Keratinocyte (primary cell): Measurements from ENCODE around the gene ZFPM1. TPM values are rescaled to one million over a fixed set of nuclear protein-coding genes. Genes with fewer than 3 reads are reported as not detected.

ENCODE experiments used
- DNase-seq: peaks from one replicate; pipeline ENCODE4 v3.0.0-alpha.2; 2011; ENCODE audit warnings: low read depth, missing footprints, low spot score
- FAIRE-seq: peaks from 2 replicates; lab custom pipeline; 2011; peaks lifted over from hg19 to GRCh38; lab: Jason Lieb, UNC
- H2AFZ ChIP-seq: 2 replicates; pipeline ENCODE4 v1.6.0; 2012; ENCODE audit warnings: low read length, control low read depth, inconsistent platforms; ENCODE audit not compliant: control insufficient read depth
- H3K27ac ChIP-seq: 2 replicates; pipeline ENCODE4 v1.5.1; 2011; ENCODE audit warnings: low read length; ENCODE audit not compliant: control insufficient read depth, insufficient read depth
- H3K27me3 ChIP-seq: 3 replicates; pipeline ENCODE4 v1.6.0; 2011; ENCODE audit warnings: low read length; ENCODE audit not compliant: control insufficient read depth, insufficient read depth; ENCODE audit errors: extremely low read depth
- H3K36me3 ChIP-seq, 2 experiments: 2 replicates in 1 of 2; 3 replicates in 1 of 2; pipeline ENCODE4 v1.5.1; 2011; ENCODE audit warnings: low read length in 2 of 2, mild to moderate bottlenecking in 1 of 2; ENCODE audit not compliant: control insufficient read depth in 2 of 2, insufficient read depth in 2 of 2; ENCODE audit errors: extremely low read depth in 1 of 2
- H3K4me1 ChIP-seq: 3 replicates; pipeline ENCODE4 v1.5.1; 2011; ENCODE audit warnings: low read length; ENCODE audit not compliant: control insufficient read depth, insufficient read depth; ENCODE audit errors: extremely low read depth
- H3K4me2 ChIP-seq: 3 replicates; pipeline ENCODE4 v1.6.0; 2011; ENCODE audit warnings: low read depth, low read length; ENCODE audit not compliant: control insufficient read depth, insufficient read depth; ENCODE audit errors: extremely low read depth
- H3K4me3 ChIP-seq, 3 experiments: fragments of 200-600 bp in 1 of 3; sonication (generic) in 1 of 3; 2 replicates in 2 of 3; 3 replicates in 1 of 3; pipeline ENCODE4 v1.5.1; 2011 to 2016; ENCODE audit warnings: low read length in 3 of 3, mild to moderate bottlenecking in 3 of 3, control low read depth in 2 of 3, inconsistent platforms in 1 of 3, low read depth in 1 of 3, mixed read lengths in 1 of 3, mixed run types in 1 of 3, moderate library complexity in 1 of 3; ENCODE audit not compliant: control insufficient read depth in 2 of 3, insufficient read depth in 2 of 3; ENCODE audit errors: extremely low read depth in 1 of 3
- H3K79me2 ChIP-seq: 2 replicates; pipeline ENCODE4 v1.6.0; 2012; ENCODE audit warnings: low read length; ENCODE audit not compliant: control insufficient read depth, insufficient read depth
- H3K9ac ChIP-seq: 3 replicates; pipeline ENCODE4 v1.6.0; 2011; ENCODE audit warnings: low read length; ENCODE audit not compliant: control insufficient read depth, insufficient read depth; ENCODE audit errors: extremely low read depth
- H3K9me1 ChIP-seq: 3 replicates; pipeline ENCODE4 v1.6.0; 2011; ENCODE audit warnings: low read length; ENCODE audit not compliant: control insufficient read depth, insufficient read depth; ENCODE audit errors: extremely low read depth
- H3K9me3 ChIP-seq: 2 replicates; pipeline ENCODE4 v1.5.1; 2012; ENCODE audit warnings: low read depth, low read length; ENCODE audit not compliant: control insufficient read depth
- H4K20me1 ChIP-seq: 3 replicates; pipeline ENCODE4 v1.6.0; 2011; ENCODE audit warnings: low read length; ENCODE audit not compliant: control insufficient read depth, insufficient read depth; ENCODE audit errors: extremely low read depth
- EZH2 ChIP-seq: IDR thresholded peaks from one replicate; pipeline ENCODE4 v1.6.1; 2012; ENCODE audit warnings: inconsistent platforms, mild to moderate bottlenecking, low read length, moderate library complexity
- dilution Hi-C: fragments of 300-500 bp; cut with MboI; formaldehyde crosslinking; loops from one replicate; pipeline ENCODE4 v1.7.0; 2020; ENCODE audit warnings: low sequenced_read_pairs; ENCODE audit not compliant: extremely low pct_ligation_motif_present
- polyA plus RNA-seq, 5 experiments: library from polyadenylated mRNA; depleted of rRNA in 3 of 5; stranded (reverse) in 3 of 5; stranded (forward) in 1 of 5; unstranded in 1 of 5; fragments of >200 nt; gene quantifications; 1 replicate in 1 of 5; 2 replicates in 3 of 5; 3 replicates in 1 of 5; pipeline versions ENCODE4 v1.2.1 to v1.2.3, GENCODE V29; 2011 to 2012; ENCODE audit warnings: missing spikeins in 2 of 5, low read depth in 1 of 5, low replicate concordance in 1 of 5
- TF ChIP-seq, protein P1 (sequence below), 3 experiments: IDR thresholded peaks in 1 of 3; conservative IDR thresholded peaks in 1 of 3; optimal IDR thresholded peaks in 1 of 3; 2 replicates in 2 of 3; 3 replicates in 1 of 3; pipeline versions ENCODE3 to v1.5.1; 2011; ENCODE audit warnings: low read length in 3 of 3, mild to moderate bottlenecking in 3 of 3, moderate library complexity in 2 of 3, control low read depth in 1 of 3, inconsistent platforms in 1 of 3; ENCODE audit not compliant: insufficient read depth in 2 of 3; ENCODE audit errors: extremely low read depth in 1 of 3

The ZFPM1 gene
- polyA plus RNA-seq, 1 donor (not counting 4 experiments of a cell fraction or from before 2014, with no cell fraction given) = 0.42 TPM

- Histone ChIP-seq H2AFZ (no peak overlapping the region), H3K9me1 (no peaks in the 10 kb centered on the region), H3K27ac (no peak overlapping the region), H3K79me2 (no peaks in the 10 kb centered on the region), H3K9me3 (no peaks in the 10 kb centered on the region), H3K9ac (no peak overlapping the region), H3K36me3 (no peaks in the 10 kb centered on the region), H3K4me3 (no peak overlapping the region), H3K4me1 (no peaks in the 10 kb centered on the region), H4K20me1 (peaks cover 2% of the 10 kb centered on the region), H3K4me2 (no peak overlapping the region), H3K27me3 (peaks cover 12% of the 10 kb centered on the region)
- dilution Hi-C loops = no loop called here
- TF ChIP-seq, protein P1, sequence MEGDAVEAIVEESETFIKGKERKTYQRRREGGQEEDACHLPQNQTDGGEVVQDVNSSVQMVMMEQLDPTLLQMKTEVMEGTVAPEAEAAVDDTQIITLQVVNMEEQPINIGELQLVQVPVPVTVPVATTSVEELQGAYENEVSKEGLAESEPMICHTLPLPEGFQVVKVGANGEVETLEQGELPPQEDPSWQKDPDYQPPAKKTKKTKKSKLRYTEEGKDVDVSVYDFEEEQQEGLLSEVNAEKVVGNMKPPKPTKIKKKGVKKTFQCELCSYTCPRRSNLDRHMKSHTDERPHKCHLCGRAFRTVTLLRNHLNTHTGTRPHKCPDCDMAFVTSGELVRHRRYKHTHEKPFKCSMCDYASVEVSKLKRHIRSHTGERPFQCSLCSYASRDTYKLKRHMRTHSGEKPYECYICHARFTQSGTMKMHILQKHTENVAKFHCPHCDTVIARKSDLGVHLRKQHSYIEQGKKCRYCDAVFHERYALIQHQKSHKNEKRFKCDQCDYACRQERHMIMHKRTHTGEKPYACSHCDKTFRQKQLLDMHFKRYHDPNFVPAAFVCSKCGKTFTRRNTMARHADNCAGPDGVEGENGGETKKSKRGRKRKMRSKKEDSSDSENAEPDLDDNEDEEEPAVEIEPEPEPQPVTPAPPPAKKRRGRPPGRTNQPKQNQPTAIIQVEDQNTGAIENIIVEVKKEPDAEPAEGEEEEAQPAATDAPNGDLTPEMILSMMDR (optimal IDR thresholded peaks at IDR 0.05 in 1 of 3, IDR thresholded peaks at IDR 0.05 in 1 of 3, conservative IDR thresholded peaks at IDR 0.05 in 1 of 3; ENCODE audit: extremely low read depth in 1 of 3, insufficient read depth in 2 of 3, low read length in 3 of 3) = no peak
- TF ChIP-seq EZH2 = no peak
- no peak for FAIRE-seq
- DNase-seq = no peak
Measured at GRCh38 chr16:88441460-88441859, 11.6 kb upstream of the ZFPM1 start.

DNA sequence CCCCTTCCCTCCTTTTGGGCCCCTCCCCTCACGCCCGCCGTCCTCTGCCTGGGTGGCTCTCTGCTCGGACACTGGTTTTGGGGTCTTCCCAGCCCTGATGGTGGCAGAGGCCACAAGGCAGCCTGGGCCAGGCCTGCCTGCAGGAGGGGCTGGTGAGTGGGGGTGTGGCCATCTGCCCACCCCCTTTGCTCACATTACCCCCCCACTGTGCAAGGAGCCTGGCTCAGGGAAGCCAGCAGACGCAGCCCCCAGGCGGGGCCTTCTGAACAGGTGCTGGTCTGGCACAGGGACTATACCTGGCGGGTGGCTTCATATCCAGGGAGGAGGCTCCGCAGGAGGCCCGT lies 10.7 kb upstream of the ZFPM1 start:
- Histone ChIP-seq H3K9ac (no peak overlapping the region), H2AFZ (no peak overlapping the region), H3K4me1 (no peaks in the 10 kb centered on the region), H3K4me2 (no peak overlapping the region), H3K4me3 (no peak overlapping the region), H3K9me3 (no peaks in the 10 kb centered on the region), H3K9me1 (no peaks in the 10 kb centered on the region), H3K27me3 (peaks cover 9% of the 10 kb centered on the region), H3K79me2 (no peaks in the 10 kb centered on the region), H3K36me3 (no peaks in the 10 kb centered on the region), H4K20me1 (peaks cover 2% of the 10 kb centered on the region), H3K27ac (no peak overlapping the region)
- FAIRE-seq (no peak), DNase-seq (no peak)
- no peak for TF ChIP-seq EZH2
- TF ChIP-seq, protein P1 (optimal IDR thresholded peaks at IDR 0.05 in 1 of 3, IDR thresholded peaks at IDR 0.05 in 1 of 3, conservative IDR thresholded peaks at IDR 0.05 in 1 of 3; ENCODE audit: extremely low read depth in 1 of 3, insufficient read depth in 2 of 3, low read length in 3 of 3) = no peak
- dilution Hi-C loops = no loop called here
